Left ventricle myocardium inferior (tissue), 1 donor: ENCODE data around the gene HSDL2. TPM values are rescaled to one million over a fixed set of nuclear protein-coding genes. Genes with fewer than 3 reads are reported as not detected.

Experiments used
- DNase-seq: peaks from one replicate; pipeline ENCODE4 v3.0.0-alpha.2; 2020
- H3K27ac ChIP-seq: fragments of 200-600 bp; replicated peaks from 2 replicates; pipeline ENCODE4 v1.8.0; 2021
- H3K27me3 ChIP-seq: fragments of 200-600 bp; 2 replicates; pipeline ENCODE4 v1.8.0; 2021; ENCODE audit warnings: low read depth
- H3K36me3 ChIP-seq: fragments of 200-600 bp; 2 replicates; pipeline ENCODE4 v1.8.0; 2021
- H3K4me1 ChIP-seq: fragments of 200-600 bp; 2 replicates; pipeline ENCODE4 v1.8.0; 2021
- H3K4me3 ChIP-seq: fragments of 200-600 bp; 2 replicates; pipeline ENCODE4 v1.8.0; 2021; ENCODE audit warnings: mild to moderate bottlenecking, moderate library complexity
- H3K9me3 ChIP-seq: fragments of 200-600 bp; replicated peaks from 2 replicates; pipeline ENCODE4 v1.8.0; 2021
- CTCF ChIP-seq: fragments of 200-600 bp; IDR thresholded peaks from 2 replicates; pipeline ENCODE4 v1.8.0; 2021; ENCODE audit warnings: antibody characterized with exemption, mild to moderate bottlenecking, borderline replicate concordance
- intact Hi-C: fragments of 100-400 bp; cut with micrococcal nuclease; formaldehyde crosslinking; loops from one replicate; pipeline ENCODE4 v1.11.0; 2022
- total RNA-seq: library from RNA; stranded (reverse); fragmentation: NEBNext Ultra II Directional; extraction: Animal tissue kit (Norgen Biotek cat#: 25700); gene quantifications from one replicate; pipeline ENCODE4 v1.2.1, GENCODE V29; 2021
- donor health status: DM: no; HTN: yes; CAD: no; lungs with severe emphysema.

The HSDL2 gene
- total RNA-seq, 1 donor from 2014 or later = 234 TPM

- no peak for DNase-seq
- peaks cover 44% of the 10 kb centered on the region for H3K36me3 ChIP-seq
- no peaks in the 10 kb centered on the region for H3K4me1 ChIP-seq
- no peaks in the 10 kb centered on the region for H3K27me3 ChIP-seq
- no peak for TF ChIP-seq CTCF
- H3K27ac ChIP-seq = no peak overlapping the region
- intact Hi-C loops = no loop called here
- H3K9me3 ChIP-seq = no peaks in the 10 kb centered on the region
- no peak overlapping the region for H3K4me3 ChIP-seq
Observed at GRCh38 chr9:112421771-112422222, 41.9 kb downstream of the HSDL2 start.

- no peak for TF ChIP-seq CTCF
- no peaks in the 10 kb centered on the region for H3K27me3 ChIP-seq
- no peak overlapping the region for H3K4me3 ChIP-seq
- H3K36me3 ChIP-seq = peaks cover 52% of the 10 kb centered on the region
- no peak for DNase-seq
- intact Hi-C loops = no loop called here
- H3K9me3 ChIP-seq = no peaks in the 10 kb centered on the region
- H3K27ac ChIP-seq = no peak overlapping the region
- no peaks in the 10 kb centered on the region for H3K4me1 ChIP-seq
Observed at GRCh38 chr9:112422417-112423148, 42.7 kb downstream of the HSDL2 start.

GRCh38 chr9:112430006-112430522, 50.2 kb downstream of the HSDL2 start:
- H3K36me3 ChIP-seq = peaks cover 33% of the 10 kb centered on the region
- TF ChIP-seq CTCF = no peak
- intact Hi-C loops = no loop called here

GRCh38 chr9:112433499-112434392, 53.8 kb downstream of the HSDL2 start:
- H3K9me3 ChIP-seq = no peaks in the 10 kb centered on the region
- intact Hi-C loops = no loop called here
- H3K4me1 ChIP-seq = no peaks in the 10 kb centered on the region
- TF ChIP-seq CTCF = no peak
- peaks cover 30% of the 10 kb centered on the region for H3K36me3 ChIP-seq
- no peak for DNase-seq
- no peak overlapping the region for H3K4me3 ChIP-seq
- H3K27ac ChIP-seq = no peak overlapping the region
- no peaks in the 10 kb centered on the region for H3K27me3 ChIP-seq

More at GRCh38 chr9:112430006-112430522, 50.2 kb downstream of the HSDL2 start:
- Histone ChIP-seq H3K27ac (no peak overlapping the region), H3K27me3 (no peaks in the 10 kb centered on the region), H3K4me1 (no peaks in the 10 kb centered on the region), H3K4me3 (no peak overlapping the region), H3K9me3 (no peaks in the 10 kb centered on the region)
- no peak for DNase-seq

GRCh38 chr9:112434487-112434886, 54.6 kb downstream of the HSDL2 start:
- intact Hi-C loops = no loop called here
- Histone ChIP-seq H3K4me3 (no peak overlapping the region), H3K36me3 (peaks cover 26% of the 10 kb centered on the region), H3K27ac (no peak overlapping the region), H3K27me3 (no peaks in the 10 kb centered on the region), H3K9me3 (no peaks in the 10 kb centered on the region), H3K4me1 (no peaks in the 10 kb centered on the region)
- TF ChIP-seq CTCF = no peak
- DNase-seq = no peak
